Endothelial cell of umbilical vein (primary cell): ENCODE results near the gene RPGRIP1L.

ENCODE experiments used
- EZH2 ChIP-seq: IDR thresholded peaks from 2 replicates; pipeline ENCODE4 v1.6.1; 2012; ENCODE audit warnings: borderline replicate concordance, low read depth, mild to moderate bottlenecking, moderate library complexity, low read length, inconsistent platforms; ENCODE audit not compliant: severe bottlenecking
- FOS ChIP-seq: IDR thresholded peaks from 2 replicates; pipeline ENCODE4 v1.6.1; 2011; ENCODE audit warnings: mild to moderate bottlenecking, low read length, moderate library complexity, borderline replicate concordance; ENCODE audit not compliant: insufficient read depth
- JUN ChIP-seq: IDR thresholded peaks from 2 replicates; pipeline ENCODE4 v1.6.1; 2011; ENCODE audit warnings: borderline replicate concordance, low read depth; ENCODE audit not compliant: insufficient read length, insufficient read depth
- MAX ChIP-seq: IDR thresholded peaks from 2 replicates; pipeline ENCODE4 v1.6.1; 2011; ENCODE audit not compliant: insufficient read depth, insufficient read length
- POLR2A ChIP-seq: IDR thresholded peaks from 2 replicates; pipeline ENCODE4 v1.6.1; 2012; ENCODE audit warnings: low read depth, mild to moderate bottlenecking, control low read depth, low read length
- POLR2AphosphoS5 ChIP-seq: IDR thresholded peaks from 2 replicates; pipeline ENCODE4 v1.6.1; 2012; ENCODE audit warnings: low read depth, mild to moderate bottlenecking, control low read depth, low read length, moderate library complexity; ENCODE audit not compliant: insufficient read depth
- TF ChIP-seq, protein P1 (sequence below), 2 donors: IDR thresholded peaks; 1 replicate in 1 of 2; 2 replicates in 1 of 2; pipeline ENCODE4 v1.5.1; 2011; ENCODE audit warnings: low read length in 2 of 2, mild to moderate bottlenecking in 2 of 2, moderate library complexity in 2 of 2, control low read depth in 1 of 2, inconsistent platforms in 1 of 2, low read depth in 1 of 2; ENCODE audit not compliant: insufficient read depth in 1 of 2; ENCODE audit errors: extremely low read depth in 1 of 2

- TF ChIP-seq, protein P1, sequence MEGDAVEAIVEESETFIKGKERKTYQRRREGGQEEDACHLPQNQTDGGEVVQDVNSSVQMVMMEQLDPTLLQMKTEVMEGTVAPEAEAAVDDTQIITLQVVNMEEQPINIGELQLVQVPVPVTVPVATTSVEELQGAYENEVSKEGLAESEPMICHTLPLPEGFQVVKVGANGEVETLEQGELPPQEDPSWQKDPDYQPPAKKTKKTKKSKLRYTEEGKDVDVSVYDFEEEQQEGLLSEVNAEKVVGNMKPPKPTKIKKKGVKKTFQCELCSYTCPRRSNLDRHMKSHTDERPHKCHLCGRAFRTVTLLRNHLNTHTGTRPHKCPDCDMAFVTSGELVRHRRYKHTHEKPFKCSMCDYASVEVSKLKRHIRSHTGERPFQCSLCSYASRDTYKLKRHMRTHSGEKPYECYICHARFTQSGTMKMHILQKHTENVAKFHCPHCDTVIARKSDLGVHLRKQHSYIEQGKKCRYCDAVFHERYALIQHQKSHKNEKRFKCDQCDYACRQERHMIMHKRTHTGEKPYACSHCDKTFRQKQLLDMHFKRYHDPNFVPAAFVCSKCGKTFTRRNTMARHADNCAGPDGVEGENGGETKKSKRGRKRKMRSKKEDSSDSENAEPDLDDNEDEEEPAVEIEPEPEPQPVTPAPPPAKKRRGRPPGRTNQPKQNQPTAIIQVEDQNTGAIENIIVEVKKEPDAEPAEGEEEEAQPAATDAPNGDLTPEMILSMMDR (IDR thresholded peaks at IDR 0.05; ENCODE audit: extremely low read depth in 1 of 2, insufficient read depth in 1 of 2, low read depth in 1 of 2, low read length in 2 of 2): no peak
- no peak for TF ChIP-seq POLR2A
- no peak for TF ChIP-seq POLR2AphosphoS5
- no peak for TF ChIP-seq EZH2
- TF ChIP-seq JUN: no peak
- TF ChIP-seq MAX: no peak
- TF ChIP-seq FOS: no peak
Measured at GRCh38 chr16:53576904-53577303, 126.8 kb downstream of the RPGRIP1L start.
